Measurements from ENCODE around the gene AADACL4.

Gene AADACL4

DNA sequence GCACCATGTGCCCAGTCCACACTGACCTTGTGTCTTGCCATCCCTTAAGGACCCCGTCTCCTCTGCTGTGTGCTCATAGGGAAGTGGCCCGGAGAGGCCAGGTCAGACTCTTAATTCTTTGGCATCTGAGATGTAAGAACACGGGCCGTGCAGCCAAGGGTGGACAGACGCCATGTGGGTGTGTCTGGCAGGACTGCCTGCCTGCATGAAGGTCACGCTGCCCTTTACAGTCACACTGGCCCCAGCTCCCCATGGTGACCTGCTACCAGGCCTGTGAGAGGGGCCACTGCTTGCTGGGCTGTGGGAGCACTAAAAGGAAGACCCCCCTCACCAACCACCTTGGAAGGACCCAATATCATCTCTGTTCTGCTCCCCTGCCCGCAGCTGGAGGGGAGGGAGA lies 43.5 kb upstream of the AADACL4 start:
- H3K36me3 ChIP-seq (replicated peaks; ENCODE audit: low read depth, low read length) = no peaks in the 10 kb centered on the region
- H3K9ac ChIP-seq (ENCODE audit: low read length) = no peak overlapping the region
- H3K4me3 ChIP-seq (ENCODE audit: low read length) = no peak overlapping the region
- TF ChIP-seq EZH2phosphoT487 (IDR thresholded peaks at IDR 0.05; ENCODE audit: low read depth) = no peak
- TF ChIP-seq, protein P1, sequence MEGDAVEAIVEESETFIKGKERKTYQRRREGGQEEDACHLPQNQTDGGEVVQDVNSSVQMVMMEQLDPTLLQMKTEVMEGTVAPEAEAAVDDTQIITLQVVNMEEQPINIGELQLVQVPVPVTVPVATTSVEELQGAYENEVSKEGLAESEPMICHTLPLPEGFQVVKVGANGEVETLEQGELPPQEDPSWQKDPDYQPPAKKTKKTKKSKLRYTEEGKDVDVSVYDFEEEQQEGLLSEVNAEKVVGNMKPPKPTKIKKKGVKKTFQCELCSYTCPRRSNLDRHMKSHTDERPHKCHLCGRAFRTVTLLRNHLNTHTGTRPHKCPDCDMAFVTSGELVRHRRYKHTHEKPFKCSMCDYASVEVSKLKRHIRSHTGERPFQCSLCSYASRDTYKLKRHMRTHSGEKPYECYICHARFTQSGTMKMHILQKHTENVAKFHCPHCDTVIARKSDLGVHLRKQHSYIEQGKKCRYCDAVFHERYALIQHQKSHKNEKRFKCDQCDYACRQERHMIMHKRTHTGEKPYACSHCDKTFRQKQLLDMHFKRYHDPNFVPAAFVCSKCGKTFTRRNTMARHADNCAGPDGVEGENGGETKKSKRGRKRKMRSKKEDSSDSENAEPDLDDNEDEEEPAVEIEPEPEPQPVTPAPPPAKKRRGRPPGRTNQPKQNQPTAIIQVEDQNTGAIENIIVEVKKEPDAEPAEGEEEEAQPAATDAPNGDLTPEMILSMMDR (IDR thresholded peaks at IDR 0.05; ENCODE audit: low read depth, low read length) = no peak
- H2AFZ ChIP-seq (ENCODE audit: low read depth, low read length) = no peak overlapping the region
- H3K27ac ChIP-seq (ENCODE audit: low read length) = no peak overlapping the region
- no peaks in the 10 kb centered on the region for H3K4me1 ChIP-seq (ENCODE audit: low read length)
- H3K27me3 ChIP-seq (ENCODE audit: low read depth, low read length) = no peaks in the 10 kb centered on the region
- no peaks in the 10 kb centered on the region for H3K79me2 ChIP-seq (ENCODE audit: low read length)
- no peak overlapping the region for H3K4me2 ChIP-seq (ENCODE audit: low read length)
- no peaks in the 10 kb centered on the region for H4K20me1 ChIP-seq (ENCODE audit: insufficient read depth, low read length)
- H3K9me3 ChIP-seq (ENCODE audit: insufficient read depth, low read length) = no peaks in the 10 kb centered on the region

DNA sequence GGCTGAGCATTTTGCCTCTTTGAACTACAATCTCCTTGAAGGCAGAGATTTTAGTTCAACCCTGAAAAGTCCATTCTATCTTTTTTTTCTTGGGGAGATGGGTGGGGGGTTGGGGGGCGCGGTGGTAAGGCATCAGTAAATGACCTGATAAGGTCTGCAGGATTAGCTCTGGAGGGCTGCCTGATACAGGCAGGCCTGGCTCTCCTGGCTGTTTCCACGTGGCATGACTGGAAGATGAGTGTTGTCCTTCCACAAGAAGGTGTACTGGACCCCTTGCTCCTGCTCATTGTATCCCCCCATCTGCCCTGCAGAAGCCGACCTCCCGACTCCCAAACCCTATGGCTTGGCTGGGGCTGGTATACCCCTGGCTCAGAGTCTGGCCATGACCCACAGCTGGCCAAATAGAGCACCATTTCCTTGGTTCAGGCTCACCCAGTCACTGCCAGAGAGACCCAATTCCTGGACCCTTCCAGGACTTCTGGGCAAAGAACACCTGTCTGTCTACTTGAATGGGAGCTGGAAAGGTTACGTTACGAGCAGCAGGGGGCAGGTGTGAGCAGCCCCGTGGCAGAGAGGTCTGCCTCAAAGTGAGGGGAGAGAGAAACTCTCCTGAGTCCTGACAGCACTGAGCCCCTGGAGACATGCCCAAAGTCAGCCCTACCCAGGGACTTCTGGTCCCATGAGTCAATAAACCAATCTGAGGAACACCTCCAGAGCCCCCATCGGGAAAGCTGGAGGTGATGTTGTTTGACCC lies 42.8 kb upstream of the AADACL4 start:
- H3K27me3 ChIP-seq (ENCODE audit: low read depth, low read length) = no peaks in the 10 kb centered on the region
- H3K4me3 ChIP-seq (ENCODE audit: low read length) = no peak overlapping the region
- H4K20me1 ChIP-seq (ENCODE audit: insufficient read depth, low read length) = no peaks in the 10 kb centered on the region
- TF ChIP-seq EZH2phosphoT487 (IDR thresholded peaks at IDR 0.05; ENCODE audit: low read depth) = no peak
- TF ChIP-seq, protein P1 (IDR thresholded peaks at IDR 0.05; ENCODE audit: low read depth, low read length) = peak; percentile 46
- no peaks in the 10 kb centered on the region for H3K4me1 ChIP-seq (ENCODE audit: low read length)
- H2AFZ ChIP-seq (ENCODE audit: low read depth, low read length) = no peak overlapping the region
- H3K79me2 ChIP-seq (ENCODE audit: low read length) = no peaks in the 10 kb centered on the region
- no peak overlapping the region for H3K4me2 ChIP-seq (ENCODE audit: low read length)
- no peaks in the 10 kb centered on the region for H3K9me3 ChIP-seq (ENCODE audit: insufficient read depth, low read length)
- no peak overlapping the region for H3K27ac ChIP-seq (ENCODE audit: low read length)
- H3K9ac ChIP-seq (ENCODE audit: low read length) = no peak overlapping the region
- H3K36me3 ChIP-seq (replicated peaks; ENCODE audit: low read depth, low read length) = no peaks in the 10 kb centered on the region

DNA sequence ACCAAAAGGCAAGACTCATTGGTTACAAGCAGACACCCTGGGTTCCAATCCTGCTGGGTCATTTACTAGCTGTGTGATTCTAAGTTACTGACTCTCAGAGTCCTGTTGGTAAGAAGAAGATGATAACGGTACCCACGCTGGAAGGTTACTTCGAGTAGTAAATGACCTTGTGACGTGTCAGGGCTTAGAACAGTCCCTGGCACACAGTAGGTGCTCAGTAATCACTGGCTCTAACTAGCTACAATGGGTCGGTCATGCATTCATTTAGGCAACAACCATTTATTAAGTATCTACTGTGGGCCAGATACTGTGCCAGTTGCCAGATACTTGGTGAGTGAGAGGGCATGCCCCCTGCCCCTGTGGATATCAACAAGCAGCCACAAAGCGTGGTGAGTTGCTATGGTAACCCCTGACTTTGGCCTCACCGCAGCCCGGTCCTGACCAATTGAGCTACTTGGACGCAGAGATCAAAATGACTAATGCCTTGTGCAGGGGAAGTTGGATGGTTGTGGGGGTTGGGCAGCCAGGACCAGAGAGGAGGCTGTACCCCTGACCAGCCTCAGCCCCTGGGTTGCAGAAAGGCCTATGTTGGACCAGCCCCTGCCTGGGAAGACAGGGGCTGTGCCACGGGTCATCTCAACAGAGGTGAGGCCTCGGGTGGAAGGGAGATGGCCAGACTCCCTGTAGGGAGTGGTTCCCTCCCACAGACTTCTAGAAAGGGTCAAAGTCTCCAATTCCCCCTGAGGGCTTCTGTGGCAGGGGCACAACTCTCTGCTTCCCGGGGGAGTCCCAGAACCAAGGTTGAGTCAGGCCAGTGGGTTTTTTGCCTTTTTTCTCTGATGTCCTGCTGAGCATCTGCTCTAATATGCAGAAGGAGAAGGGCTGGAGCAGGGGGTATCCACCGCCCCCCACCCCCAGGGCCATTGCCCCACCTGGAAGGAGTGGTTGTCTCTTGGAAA lies 41.9 kb upstream of the AADACL4 start:
- Histone ChIP-seq H4K20me1 (ENCODE audit: insufficient read depth, low read length) (no peaks in the 10 kb centered on the region), H3K79me2 (ENCODE audit: low read length) (no peaks in the 10 kb centered on the region), H2AFZ (ENCODE audit: low read depth, low read length) (no peak overlapping the region), H3K27me3 (ENCODE audit: low read depth, low read length) (no peaks in the 10 kb centered on the region), H3K4me2 (ENCODE audit: low read length) (no peak overlapping the region), H3K9ac (ENCODE audit: low read length) (no peak overlapping the region), H3K27ac (ENCODE audit: low read length) (no peak overlapping the region), H3K4me1 (ENCODE audit: low read length) (no peaks in the 10 kb centered on the region), H3K9me3 (ENCODE audit: insufficient read depth, low read length) (no peaks in the 10 kb centered on the region), H3K36me3 (replicated peaks; ENCODE audit: low read depth, low read length) (no peaks in the 10 kb centered on the region), H3K4me3 (ENCODE audit: low read length) (no peak overlapping the region)
- no peak for TF ChIP-seq EZH2phosphoT487 (IDR thresholded peaks at IDR 0.05; ENCODE audit: low read depth)
- TF ChIP-seq, protein P1 (IDR thresholded peaks at IDR 0.05; ENCODE audit: low read depth, low read length) = no peak

DNA sequence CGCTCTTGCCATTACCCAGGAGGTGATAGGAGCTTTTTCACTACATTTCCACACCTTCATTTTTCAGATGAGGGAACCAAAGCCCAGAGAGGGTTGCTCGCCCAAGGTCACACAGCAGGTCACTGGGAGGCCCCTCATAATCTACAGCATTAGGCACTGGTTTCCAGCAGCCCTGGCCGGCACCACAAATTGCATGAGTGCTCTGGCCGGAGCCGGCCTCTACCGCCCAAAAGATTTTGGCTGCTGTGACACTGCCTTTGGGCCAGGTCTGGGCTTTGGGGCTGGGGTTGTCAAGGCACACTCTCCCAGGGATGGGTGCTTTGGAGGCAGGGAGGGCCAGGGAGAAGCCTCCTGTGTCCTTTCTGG lies 41.2 kb upstream of the AADACL4 start:
- TF ChIP-seq EZH2phosphoT487 (IDR thresholded peaks at IDR 0.05; ENCODE audit: low read depth) = no peak
- TF ChIP-seq, protein P1 (IDR thresholded peaks at IDR 0.05; ENCODE audit: low read depth, low read length) = no peak
- Histone ChIP-seq H2AFZ (ENCODE audit: low read depth, low read length) (no peak overlapping the region), H3K79me2 (ENCODE audit: low read length) (no peaks in the 10 kb centered on the region), H3K36me3 (replicated peaks; ENCODE audit: low read depth, low read length) (no peaks in the 10 kb centered on the region), H3K4me2 (ENCODE audit: low read length) (no peak overlapping the region), H4K20me1 (ENCODE audit: insufficient read depth, low read length) (no peaks in the 10 kb centered on the region), H3K4me1 (ENCODE audit: low read length) (no peaks in the 10 kb centered on the region), H3K9ac (ENCODE audit: low read length) (no peak overlapping the region), H3K4me3 (ENCODE audit: low read length) (no peak overlapping the region), H3K27me3 (ENCODE audit: low read depth, low read length) (no peaks in the 10 kb centered on the region), H3K9me3 (ENCODE audit: insufficient read depth, low read length) (no peaks in the 10 kb centered on the region), H3K27ac (ENCODE audit: low read length) (no peak overlapping the region)

Measured in OCI-LY3 (cell line).